Endothelial cell of umbilical vein (primary cell): ENCODE results near the gene LRRC8D. TPM values are rescaled to one million over a fixed set of nuclear protein-coding genes. Genes with fewer than 3 reads are reported as not detected.

Experiments used
- BruUV-seq: library from RNA; stranded (reverse); fragments of 400-500 nt; replicated peaks from 2 replicates; lab custom pipeline; 2021; lab: Mats Ljungman, UMichigan
- CTCF ChIA-PET: fragments of 300-600, 350-600 bp; sonication (Branson Sonifier 250); formaldehyde crosslinking; loops from one replicate; lab custom pipeline; 2021; ENCODE audit warnings: antibody characterized with exemption, inconsistent platforms; lab: Charles Lee
- POLR2A ChIA-PET: fragments of 300-600, 350-600 bp; sonication (Branson Sonifier 250); formaldehyde crosslinking; loops from one replicate; lab custom pipeline; 2021; ENCODE audit warnings: antibody characterized with exemption, inconsistent platforms; lab: Charles Lee
- DNase-seq: peaks from one replicate; pipeline ENCODE4 v3.0.0-alpha.2; 2011; ENCODE audit warnings: low read depth, low spot score
- FAIRE-seq: peaks from 2 replicates; lab custom pipeline; 2011; peaks lifted over from hg19 to GRCh38; lab: Jason Lieb, UNC
- H2AFZ ChIP-seq: 2 replicates; pipeline ENCODE4 v1.6.0; 2012; ENCODE audit warnings: low read depth, low read length, control low read depth, inconsistent platforms
- H3K27ac ChIP-seq: 2 replicates; pipeline ENCODE4 v1.5.1; 2011; ENCODE audit warnings: low read depth, mild to moderate bottlenecking, control low read depth, low read length, moderate library complexity; ENCODE audit not compliant: insufficient read depth
- H3K27me3 ChIP-seq, 2 experiments: 2 replicates each; pipeline versions ENCODE4 v1.6.0 to v1.6.1; 2011; ENCODE audit warnings: low read length in 2 of 2, mixed read lengths in 1 of 2; ENCODE audit not compliant: control insufficient read depth in 2 of 2, insufficient read depth in 2 of 2
- H3K36me3 ChIP-seq, 2 experiments: 2 replicates in 1 of 2; 3 replicates in 1 of 2; pipeline ENCODE4 v1.5.1; 2011; ENCODE audit warnings: low read length in 2 of 2, mild to moderate bottlenecking in 1 of 2, moderate library complexity in 1 of 2; ENCODE audit not compliant: control insufficient read depth in 2 of 2, insufficient read depth in 2 of 2; ENCODE audit errors: extremely low read depth in 1 of 2
- H3K4me1 ChIP-seq: 3 replicates; pipeline ENCODE4 v1.5.1; 2011; ENCODE audit warnings: mild to moderate bottlenecking, low read length; ENCODE audit not compliant: control insufficient read depth, insufficient read depth; ENCODE audit errors: extremely low read depth
- H3K4me2 ChIP-seq: 2 replicates; pipeline ENCODE4 v1.6.1; 2011; ENCODE audit warnings: low read length, control low read depth, mixed read lengths; ENCODE audit not compliant: insufficient read depth
- H3K4me3 ChIP-seq, 3 experiments: fragments of 200-600 bp in 1 of 3; sonication (generic), shearing (Covaris generic) in 1 of 3; replicated peaks in 1 of 3; 2 replicates each; pipeline ENCODE4 v1.5.1; 2011 to 2016; ENCODE audit warnings: control low read depth in 3 of 3, low read length in 3 of 3, mild to moderate bottlenecking in 2 of 3, inconsistent platforms in 1 of 3, low read depth in 1 of 3, moderate library complexity in 1 of 3; ENCODE audit not compliant: insufficient read depth in 1 of 3
- H3K79me2 ChIP-seq: 2 replicates; pipeline ENCODE4 v1.6.0; 2012; ENCODE audit warnings: low read length, inconsistent platforms; ENCODE audit not compliant: control insufficient read depth, insufficient read depth
- H3K9ac ChIP-seq: replicated peaks from 2 replicates; pipeline ENCODE3; 2011; ENCODE audit warnings: low read length, control low read depth; ENCODE audit not compliant: insufficient read depth; ENCODE audit errors: extremely low read depth
- H3K9me1 ChIP-seq: replicated peaks from 3 replicates; pipeline ENCODE4 v1.6.0; 2011; ENCODE audit warnings: mild to moderate bottlenecking, low read length; ENCODE audit not compliant: control insufficient read depth, insufficient read depth; ENCODE audit errors: extremely low read depth
- H3K9me3 ChIP-seq: replicated peaks from 2 replicates; pipeline ENCODE4 v1.5.1; 2012; ENCODE audit warnings: low read length, inconsistent platforms; ENCODE audit not compliant: control insufficient read depth, insufficient read depth
- H4K20me1 ChIP-seq: replicated peaks from 2 replicates; pipeline ENCODE3; 2011; ENCODE audit warnings: mild to moderate bottlenecking, low read length; ENCODE audit not compliant: control insufficient read depth, insufficient read depth; ENCODE audit errors: extremely low read depth
- CTCF ChIP-seq, 2 donors: IDR thresholded peaks; 1 replicate in 1 of 2; 2 replicates in 1 of 2; pipeline ENCODE4 v1.5.1; 2011; ENCODE audit warnings: low read length in 2 of 2, mild to moderate bottlenecking in 2 of 2, moderate library complexity in 2 of 2, control low read depth in 1 of 2, inconsistent platforms in 1 of 2, low read depth in 1 of 2; ENCODE audit not compliant: insufficient read depth in 1 of 2; ENCODE audit errors: extremely low read depth in 1 of 2
- EZH2 ChIP-seq: IDR thresholded peaks from 2 replicates; pipeline ENCODE4 v1.6.1; 2012; ENCODE audit warnings: borderline replicate concordance, low read depth, mild to moderate bottlenecking, moderate library complexity, low read length, inconsistent platforms; ENCODE audit not compliant: severe bottlenecking
- FOS ChIP-seq: IDR thresholded peaks from 2 replicates; pipeline ENCODE4 v1.6.1; 2011; ENCODE audit warnings: mild to moderate bottlenecking, low read length, moderate library complexity, borderline replicate concordance; ENCODE audit not compliant: insufficient read depth
- GATA2 ChIP-seq: IDR thresholded peaks from 2 replicates; pipeline ENCODE4 v1.7.0; 2011; ENCODE audit warnings: low read depth, mild to moderate bottlenecking, moderate library complexity, mixed read lengths, low read length; ENCODE audit not compliant: insufficient read length, insufficient read depth
- JUN ChIP-seq: IDR thresholded peaks from 2 replicates; pipeline ENCODE4 v1.6.1; 2011; ENCODE audit warnings: borderline replicate concordance, low read depth; ENCODE audit not compliant: insufficient read length, insufficient read depth
- MAX ChIP-seq: IDR thresholded peaks from 2 replicates; pipeline ENCODE4 v1.6.1; 2011; ENCODE audit not compliant: insufficient read depth, insufficient read length
- MYC ChIP-seq: IDR thresholded peaks from one replicate; pipeline ENCODE4 v1.6.1; 2011; ENCODE audit warnings: mild to moderate bottlenecking, low read depth, low read length
- POLR2A ChIP-seq: IDR thresholded peaks from 2 replicates; pipeline ENCODE4 v1.6.1; 2012; ENCODE audit warnings: low read depth, mild to moderate bottlenecking, control low read depth, low read length
- POLR2AphosphoS5 ChIP-seq: IDR thresholded peaks from 2 replicates; pipeline ENCODE4 v1.6.1; 2012; ENCODE audit warnings: low read depth, mild to moderate bottlenecking, control low read depth, low read length, moderate library complexity; ENCODE audit not compliant: insufficient read depth
- dilution Hi-C: fragments of 300-500 bp; cut with MboI; formaldehyde crosslinking; loops from one replicate; pipeline ENCODE4 v1.15.0; 2019; ENCODE audit warnings: low sequenced_read_pairs; ENCODE audit not compliant: extremely low pct_ligation_motif_present
- intact Hi-C: fragments of 100-400 bp; cut with micrococcal nuclease; formaldehyde crosslinking; loops from one replicate; pipeline ENCODE4 v1.10.0; 2022
- polyA plus RNA-seq, 4 experiments: library from polyadenylated mRNA; depleted of rRNA in 3 of 4; stranded (reverse) in 3 of 4; unstranded in 1 of 4; fragments of >200 nt; gene quantifications; 2 replicates each; pipeline versions ENCODE4 v1.2.1 to v1.2.3, GENCODE V29; 2011 to 2012; ENCODE audit warnings: missing spikeins in 1 of 4
- total RNA-seq: library from RNA; stranded (reverse); gene quantifications from 2 replicates; pipeline ENCODE4 v1.2.3, GENCODE V29; 2021

LRRC8D gene
- total and polyA plus RNA-seq, 2 donors (not counting 3 experiments of a cell fraction or from before 2014, with no cell fraction given), result 31.9 to 37.7 TPM

- FAIRE-seq, result no peak
- Histone ChIP-seq H3K4me2 (no peak overlapping the region), H3K79me2 (no peaks in the 10 kb centered on the region), H3K9me1 (no peaks in the 10 kb centered on the region), H2AFZ (no peak overlapping the region), H3K36me3 (no peaks in the 10 kb centered on the region), H3K4me3 (no peak overlapping the region), H3K27me3 (no peaks in the 10 kb centered on the region), H4K20me1 (no peaks in the 10 kb centered on the region), H3K4me1 (peaks cover 35% of the 10 kb centered on the region), H3K9me3 (no peaks in the 10 kb centered on the region), H3K9ac (no peak overlapping the region), H3K27ac (no peak overlapping the region)
- intact Hi-C loops (no loop called here), dilution Hi-C loops (no loop called here)
- no peak for TF ChIP-seq MAX
- TF ChIP-seq CTCF (IDR thresholded peaks at IDR 0.05; ENCODE audit: extremely low read depth in 1 of 2, insufficient read depth in 1 of 2, low read depth in 1 of 2, low read length in 2 of 2), result no peak
- no peak for TF ChIP-seq EZH2
- TF ChIP-seq POLR2A, result no peak
- no peak for TF ChIP-seq POLR2AphosphoS5
- no peak for TF ChIP-seq MYC
- no peak for TF ChIP-seq JUN
- no peak for TF ChIP-seq GATA2
- TF ChIP-seq FOS, result no peak
- ChIA-PET POLR2A (no interaction called here), CTCF (interaction anchor here (0.6 kb wide), 1 partner anchor 82 kb away, joined by 3 read pairs; no protein-coding TSS in a partner anchor)
- DNase-seq, result no peak
- no TSS peak for BruUV-seq
Measured at GRCh38 chr1:89912073-89912472, 91.2 kb downstream of the LRRC8D start.
